Measurements from ENCODE around the gene HDLBP.

GRCh38 chr2:241211276-241211675 lies 104.2 kb downstream of the HDLBP start:
- TF ChIP-seq CTCF (IDR thresholded peaks at IDR 0.05; ENCODE audit: insufficient read depth, low read depth, low read length) (no peak), EZH2 (IDR thresholded peaks at IDR 0.05; ENCODE audit: insufficient read depth, low read length) (no peak)

Measured in astrocyte (in vitro differentiated cells and primary cell).